Stimulated activated CD8-positive, alpha-beta memory T cell treated with anti-CD3 and anti-CD28 coated beads, Interleukin-15, amount 100 ng/mL, for 48 hours (primary cell): ENCODE data around the gene FBXO39.
"Not testable (repeated sequence)": the region's sequence is repeated elsewhere in the genome, so short reads cannot be mapped to it uniquely, and the experiment has no call there.

Source experiments
- DNase-seq, 2 donors: peaks; one replicate each; pipeline ENCODE4 v3.0.0-alpha.2; 2020; ENCODE audit warnings: low read depth in 2 of 2

The FBXO39 gene

GRCh38 chr17:6775871-6776405 is at the start of gene FBXO39:
Gene FBXO39 (plus strand): TSS chr17:6776215. CDS start chr17:6779869, 3,654 bp downstream.
- DNase-seq: no peak

GRCh38 chr17:6729531-6729930 is 46.5 kb upstream of the FBXO39 start:
- no peak for DNase-seq

GRCh38 chr17:6746665-6747064 is 29.4 kb upstream of the FBXO39 start:
- not testable (repeated sequence) for DNase-seq

- DNase-seq: no peak
Observed at GRCh38 chr17:6748617-6749016, 27.4 kb upstream of the FBXO39 start.

GRCh38 chr17:6749519-6749918 is 26.5 kb upstream of the FBXO39 start:
- no peak for DNase-seq

GRCh38 chr17:6752068-6752909 is 23.7 kb upstream of the FBXO39 start:
- no peak for DNase-seq

GRCh38 chr17:6753006-6753445 is 23.0 kb upstream of the FBXO39 start:
- peak in 1 of 2 donors; percentile 12 for DNase-seq

GRCh38 chr17:6753546-6753945 is 22.5 kb upstream of the FBXO39 start:
- no peak for DNase-seq

GRCh38 chr17:6755281-6755680 is 20.7 kb upstream of the FBXO39 start:
- no peak for DNase-seq

GRCh38 chr17:6755731-6756184 is 20.3 kb upstream of the FBXO39 start, which contains the start of gene XAF1:
Gene XAF1 (plus strand): TSS chr17:6756046. CDS start chr17:6756079, 33 bp downstream.
- DNase-seq: peak in 1 of 2 donors; percentile 27

- DNase-seq: no peak
Observed at GRCh38 chr17:6756425-6757031, 19.5 kb upstream of the FBXO39 start.

- DNase-seq: no peak
Observed at GRCh38 chr17:6757747-6758146, 18.3 kb upstream of the FBXO39 start.

- DNase-seq: no peak
Observed at GRCh38 chr17:6761779-6762178, 14.2 kb upstream of the FBXO39 start.

GRCh38 chr17:6768447-6768846 is 7.6 kb upstream of the FBXO39 start:
- DNase-seq: no peak

- DNase-seq: no peak
Observed at GRCh38 chr17:6772016-6772415, 4.0 kb upstream of the FBXO39 start.

- DNase-seq: not testable (repeated sequence)
Observed at GRCh38 chr17:6774906-6775305, 1.1 kb upstream of the FBXO39 start.

GRCh38 chr17:6779411-6779810 is 3.4 kb downstream of the FBXO39 start:
- no peak for DNase-seq

GRCh38 chr17:6780001-6780400 is 4.0 kb downstream of the FBXO39 start:
- no peak for DNase-seq

GRCh38 chr17:6780886-6781285 is 4.9 kb downstream of the FBXO39 start:
- DNase-seq: no peak

- no peak for DNase-seq
Observed at GRCh38 chr17:6782244-6782643, 6.2 kb downstream of the FBXO39 start.

GRCh38 chr17:6786618-6787017 is 10.6 kb downstream of the FBXO39 start:
- no peak for DNase-seq

GRCh38 chr17:6787081-6787693 is 11.2 kb downstream of the FBXO39 start:
- no peak for DNase-seq
